GM04504 (cell line): Measurements from ENCODE around the gene PCAT6.

Experiments used
- DNase-seq: peaks from one replicate; pipeline ENCODE4 v3.0.0-alpha.2; 2012; ENCODE audit warnings: low read depth

Gene PCAT6

GRCh38 chr1:202850593-202851362, 40.0 kb downstream of the PCAT6 start:
- DNase-seq, result no peak

- DNase-seq, result no peak
Observed at GRCh38 chr1:202852163-202852904, 41.6 kb downstream of the PCAT6 start.

DNA sequence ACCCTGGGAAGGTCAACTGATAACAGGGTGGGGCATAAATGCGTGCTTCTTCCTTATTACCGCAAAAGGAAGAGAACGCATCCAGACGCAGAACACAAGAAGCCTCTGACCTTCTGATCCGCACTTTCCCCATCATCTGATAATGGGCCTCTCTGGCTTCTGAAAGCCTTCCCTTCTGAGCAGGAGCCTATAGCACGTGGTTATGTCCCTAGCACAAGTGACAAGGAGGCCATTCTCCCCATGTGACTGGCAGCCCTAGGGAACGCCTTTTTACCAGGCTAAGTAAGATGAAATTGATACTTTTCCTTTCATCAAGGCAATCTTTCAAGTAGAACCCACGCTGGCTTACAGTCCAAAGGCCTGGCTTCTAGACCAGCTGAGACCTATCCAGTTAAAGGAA, 44.0 kb downstream of the PCAT6 start:
- no peak for DNase-seq

DNA sequence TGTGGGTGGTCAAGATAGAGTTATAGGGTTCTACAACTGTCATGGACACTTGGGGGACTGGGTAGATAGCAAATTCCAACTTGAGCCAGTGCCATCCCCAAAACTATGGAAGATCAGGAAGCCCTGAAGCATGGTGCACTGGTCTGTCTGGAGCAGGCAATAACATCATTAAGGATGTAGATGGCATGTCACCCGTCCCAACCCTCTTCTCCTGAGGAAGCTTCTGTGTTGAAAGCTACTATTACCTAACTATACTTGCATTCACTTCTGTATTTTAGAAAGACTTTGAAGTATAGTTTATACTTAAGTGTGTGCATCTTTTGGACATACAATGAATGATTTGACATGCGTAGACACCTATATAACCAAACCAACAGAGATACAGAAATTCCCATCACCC, 45.3 kb downstream of the PCAT6 start:
- DNase-seq, result no peak

- no peak for DNase-seq
Observed at GRCh38 chr1:202857136-202857610, 46.4 kb downstream of the PCAT6 start.

- no peak for DNase-seq
Observed at GRCh38 chr1:202858331-202858730, 47.6 kb downstream of the PCAT6 start.

DNA sequence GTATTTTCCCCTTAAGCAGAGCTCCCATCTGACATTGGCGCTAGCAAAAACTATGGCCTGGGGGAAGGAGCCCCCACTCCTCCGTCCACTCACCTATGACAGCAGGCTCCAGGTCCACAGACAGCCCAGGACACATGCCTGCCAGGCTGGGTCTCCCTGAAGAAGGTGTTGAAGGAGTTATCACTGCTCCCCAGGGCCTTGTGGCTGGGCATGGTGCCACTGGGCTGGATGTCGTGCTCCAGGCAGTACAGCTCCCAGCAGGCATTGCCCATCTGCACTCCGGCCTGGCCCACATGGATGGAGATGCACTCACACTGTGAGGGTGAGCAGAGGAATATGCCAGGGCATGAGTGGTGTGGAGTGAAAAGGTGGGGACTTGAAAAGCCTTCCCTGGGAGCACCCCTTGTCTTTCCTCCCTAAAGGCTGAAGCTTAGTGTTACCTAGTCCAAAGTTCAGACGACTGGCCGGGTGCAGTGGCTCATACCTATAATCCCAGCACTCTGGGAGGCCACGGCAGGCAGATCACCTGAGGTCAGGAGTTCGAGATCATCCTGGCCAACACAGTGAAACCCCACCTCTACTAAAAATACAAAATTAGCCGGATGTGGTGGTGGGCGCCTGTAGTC, 48.1 kb downstream of the PCAT6 start:
- DNase-seq, result no peak

- no peak for DNase-seq
Observed at GRCh38 chr1:202860744-202861419, 50.1 kb downstream of the PCAT6 start.
